Fibroblast of lung (primary cell): ENCODE data around the gene RUNX2.

ENCODE experiments used
- CTCF ChIP-seq, 2 donors: IDR thresholded peaks in 1 of 2; conservative IDR thresholded peaks in 1 of 2; 1 replicate in 1 of 2; 2 replicates in 1 of 2; pipeline ENCODE4 v1.5.1; 2011 to 2012; ENCODE audit warnings: low read length in 2 of 2, control low read depth in 1 of 2, inconsistent platforms in 1 of 2, low read depth in 1 of 2, mild to moderate bottlenecking in 1 of 2
- EZH2 ChIP-seq: IDR thresholded peaks from 2 replicates; pipeline ENCODE4 v1.5.1; 2012; ENCODE audit warnings: low read length, control low read depth, mild to moderate bottlenecking; ENCODE audit errors: missing control alignments

GRCh38 chr6:45364466-45364865 lies 36.3 kb downstream of the RUNX2 start:
- TF ChIP-seq CTCF (conservative IDR thresholded peaks at IDR 0.05 in 1 of 2, IDR thresholded peaks at IDR 0.05 in 1 of 2; ENCODE audit: low read depth in 1 of 2, low read length in 2 of 2) = no peak
- TF ChIP-seq EZH2 = no peak
